H4 (cell line): ENCODE measurements around the gene OR5H15. TPM values are rescaled to one million over a fixed set of nuclear protein-coding genes. Genes with fewer than 3 reads are reported as not detected.
A peak's percentile ranks its signal among the peaks of the same experiment; 100 is the strongest.
"Not testable (repeated sequence)": the region's sequence is repeated elsewhere in the genome, so short reads cannot be mapped to it uniquely, and the experiment has no call there.

ENCODE experiments used
- DNase-seq: peaks from one replicate; pipeline ENCODE4 v3.0.0-alpha.2; 2015; ENCODE audit warnings: low spot score
- total RNA-seq: library from RNA; depleted of rRNA; stranded (reverse); fragments of >200 nt; shearing (Covaris generic); gene quantifications from 2 replicates; pipeline ENCODE4 v1.2.3, GENCODE V29; 2014; rRNA removed

Gene OR5H15
- total RNA-seq, result not detected in 2 replicates

DNA sequence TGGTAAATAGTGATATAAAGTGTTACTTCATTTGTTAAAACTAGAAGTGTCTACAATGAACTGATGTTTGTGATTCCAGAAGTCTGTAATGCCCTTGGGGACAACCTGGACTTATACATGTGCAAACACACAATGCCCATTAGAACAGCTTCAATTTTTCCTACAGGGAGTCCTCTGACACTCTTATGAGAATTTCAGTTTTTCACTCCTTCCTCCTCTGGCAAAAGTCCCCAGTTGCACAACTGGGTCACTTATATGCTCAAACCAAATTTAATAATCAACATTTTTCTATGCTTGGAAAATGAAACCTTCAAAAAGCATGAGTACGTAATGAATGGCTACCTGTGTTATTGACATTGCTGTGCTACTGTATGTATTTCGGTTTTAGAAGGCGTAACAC is at the start of gene OR5H15:
Gene OR5H15, plus strand, starts transcription at position 301 of the 400 bp plus-strand sequence. CDS start 2,004 bp downstream, outside the sequence.
- no peak for DNase-seq

DNA sequence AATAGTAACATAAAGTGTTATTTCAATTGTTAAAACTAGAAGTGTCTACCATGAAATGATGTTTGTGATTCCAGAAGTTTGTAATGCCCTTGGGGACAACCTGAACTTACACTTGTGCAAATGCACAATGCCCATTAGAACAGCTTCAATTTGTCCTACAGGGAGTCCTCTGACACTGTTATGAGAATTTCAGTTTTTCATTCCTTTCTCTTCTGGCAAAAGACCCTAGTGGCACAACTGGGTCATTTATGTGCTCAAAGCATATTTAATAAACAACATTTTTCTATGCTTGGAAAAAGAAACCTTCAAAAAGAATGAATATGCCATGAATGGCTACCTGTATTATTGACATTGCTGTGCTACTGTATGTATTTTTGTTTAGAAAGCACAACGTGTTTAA is 36.1 kb upstream of the OR5H15 start, which contains the start of gene OR5H1:
Gene OR5H1, plus strand, starts transcription at position 301 of the 400 bp plus-strand sequence. CDS start 1,977 bp downstream, outside the sequence.
- DNase-seq, result no peak

DNA sequence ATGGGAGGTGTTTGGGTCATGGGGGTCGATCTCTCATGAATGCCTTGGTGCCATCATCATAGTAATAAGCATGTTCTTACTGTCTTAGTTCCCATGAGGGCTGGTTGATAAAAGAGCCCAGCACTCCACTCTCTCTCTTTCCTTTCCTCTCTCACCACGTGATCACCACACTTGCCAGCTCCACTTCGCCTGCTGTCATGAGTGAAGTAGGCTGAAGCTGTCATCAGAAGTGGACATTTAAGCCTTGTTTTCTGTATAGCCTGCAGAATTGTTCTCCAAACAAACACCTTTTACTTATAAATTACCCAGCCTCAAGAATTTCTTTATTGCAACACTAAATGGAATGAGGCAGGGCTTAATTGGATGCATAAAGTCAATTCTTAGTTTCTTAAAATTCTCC is 29.9 kb upstream of the OR5H15 start:
- no peak for DNase-seq

DNA sequence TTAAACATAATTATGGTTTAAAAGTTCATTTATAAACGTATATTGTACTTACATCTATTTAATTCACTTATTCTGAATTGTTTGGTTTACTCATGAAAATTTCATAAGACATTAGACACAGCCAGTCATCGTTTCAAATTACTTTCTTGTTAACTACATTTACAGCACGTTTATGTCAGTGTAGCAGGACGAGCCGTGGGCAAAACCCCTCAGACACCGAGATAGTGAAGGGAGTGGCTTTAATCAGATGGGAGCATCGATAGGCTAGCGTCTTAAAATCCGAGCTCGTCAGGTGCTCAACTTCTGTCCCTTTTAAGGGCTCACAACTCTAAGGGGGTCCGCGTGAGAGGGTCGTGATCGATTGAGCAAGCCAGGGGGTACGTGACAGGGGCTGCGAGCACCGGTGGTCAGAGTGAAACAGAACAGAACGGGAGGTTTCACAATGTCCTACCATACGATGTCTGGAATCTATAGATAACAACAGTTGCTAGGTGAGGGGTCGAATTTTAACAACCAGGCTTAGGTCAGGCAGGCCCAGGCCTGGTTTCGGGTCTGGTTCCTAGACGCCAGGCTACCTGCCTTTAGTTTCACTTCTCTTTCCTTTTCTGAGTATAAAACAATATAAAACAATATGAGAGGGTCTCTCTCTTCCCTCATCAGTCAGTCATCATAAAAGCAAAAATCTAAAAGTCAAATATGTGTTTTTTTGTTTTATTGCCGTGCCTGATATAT is 28.5 kb upstream of the OR5H15 start:
- DNase-seq, result not testable (repeated sequence)

DNA sequence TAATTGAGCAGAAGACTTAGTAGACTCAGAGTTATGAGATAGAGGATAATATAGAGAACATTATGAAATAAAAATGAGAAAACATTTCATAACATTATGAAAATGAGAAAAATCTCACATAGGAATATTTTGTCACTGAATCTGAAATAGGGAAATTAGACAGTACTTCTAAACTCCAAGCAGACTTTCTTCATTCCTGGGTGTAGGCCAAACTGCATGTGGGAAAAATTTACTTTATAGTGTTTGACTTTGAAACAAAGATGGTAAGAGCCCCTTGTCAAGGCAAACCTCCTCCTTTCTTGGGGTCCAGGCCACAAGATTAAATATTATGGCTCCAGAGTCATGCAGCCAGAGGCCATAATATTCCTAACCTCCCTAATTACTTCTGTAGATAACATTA is 26.0 kb upstream of the OR5H15 start:
- DNase-seq, result no peak

DNA sequence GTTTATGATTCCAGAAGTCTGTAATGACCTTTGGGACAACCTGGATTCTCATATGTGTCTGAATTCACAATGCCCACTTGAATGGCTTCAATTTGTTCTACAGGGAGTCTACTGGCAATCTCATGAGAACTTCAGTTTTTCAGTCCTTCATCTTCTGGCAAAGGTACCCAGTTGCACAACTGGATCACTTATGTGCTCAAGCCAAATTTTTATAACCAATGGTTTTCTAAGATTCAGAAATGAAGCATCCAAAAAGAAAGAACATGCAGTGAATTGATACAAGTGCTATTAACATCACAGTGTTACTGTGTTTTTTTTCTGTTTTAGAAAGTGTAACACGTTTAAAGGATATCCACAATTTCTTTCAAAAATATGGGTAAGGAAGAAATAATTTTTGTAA is 19.3 kb upstream of the OR5H15 start, which contains the start of gene OR5H14:
Gene OR5H14, plus strand, starts transcription at position 301 of the 400 bp plus-strand sequence. CDS start 1,907 bp downstream, outside the sequence.
- no peak for DNase-seq

DNA sequence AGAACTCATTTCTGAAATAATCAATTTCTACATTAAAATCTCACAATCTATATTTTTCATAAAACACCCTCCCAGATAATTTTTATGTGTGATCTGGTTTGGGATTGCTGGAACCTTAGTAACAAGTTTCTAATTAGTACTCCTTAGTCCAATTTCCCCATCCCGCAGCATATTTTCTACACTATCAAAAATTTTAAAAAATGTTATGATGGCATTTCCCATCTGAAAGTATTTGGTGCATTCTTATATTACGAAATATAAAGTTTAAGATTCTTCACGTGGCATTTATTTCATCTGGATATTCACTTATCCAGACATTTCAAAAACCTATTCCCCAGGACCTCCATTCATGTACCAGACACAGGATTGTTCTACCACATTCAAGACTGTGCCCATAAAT is 17.7 kb upstream of the OR5H15 start:
- DNase-seq, result no peak

DNA sequence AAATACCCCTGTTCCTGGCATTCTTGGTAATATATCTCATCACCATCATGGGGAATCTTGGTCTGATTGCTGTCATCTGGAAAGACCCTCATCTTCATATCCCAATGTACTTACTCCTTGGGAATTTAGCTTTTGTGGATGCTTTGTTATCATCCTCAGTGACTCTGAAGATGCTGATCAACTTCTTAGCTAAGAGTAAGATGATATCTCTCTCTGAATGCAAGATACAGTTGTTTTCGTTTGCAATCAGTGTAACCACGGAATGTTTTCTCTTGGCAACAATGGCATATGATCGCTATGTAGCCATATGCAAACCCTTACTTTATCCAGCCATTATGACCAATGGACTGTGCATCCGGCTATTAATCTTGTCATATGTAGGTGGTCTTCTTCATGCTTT is 17.0 kb upstream of the OR5H15 start:
- DNase-seq, result not testable (repeated sequence)

DNA sequence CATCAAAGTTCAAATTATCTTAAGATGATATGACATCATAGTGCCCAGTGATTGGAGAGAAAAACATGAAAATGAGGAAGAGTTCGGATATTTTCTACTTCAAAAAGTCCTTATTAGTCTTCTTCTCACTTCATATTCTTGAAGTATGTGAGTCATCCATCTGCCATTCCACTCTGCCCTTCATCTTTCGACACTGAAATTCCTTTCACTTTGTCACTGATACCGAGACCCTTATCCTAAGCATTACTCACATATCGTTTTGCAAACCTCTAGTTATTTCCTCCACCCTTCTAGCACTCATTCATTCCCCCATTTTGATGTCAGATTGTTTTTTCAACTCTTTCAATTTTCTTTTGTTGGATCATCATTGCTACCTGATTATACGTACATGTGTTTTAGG is 15.3 kb upstream of the OR5H15 start:
- DNase-seq, result no peak

DNA sequence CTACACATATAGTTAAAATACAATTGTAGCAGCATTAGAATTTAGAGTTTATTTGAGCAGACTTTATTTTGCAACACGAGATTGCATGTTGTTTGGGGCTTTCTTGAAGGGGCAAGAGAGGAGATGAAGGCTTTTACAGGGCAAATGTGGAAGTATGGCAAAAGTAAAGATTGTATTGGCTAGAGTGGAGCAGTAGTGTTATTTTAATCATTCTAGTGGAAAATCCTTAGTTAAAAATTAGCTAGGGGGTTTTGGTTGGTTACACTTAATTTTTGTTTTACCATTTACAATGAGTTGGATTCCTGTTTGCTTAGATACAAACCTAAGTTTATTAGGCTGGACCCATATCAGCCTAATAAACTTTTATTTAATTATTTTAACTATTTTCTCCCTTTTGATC is 4.6 kb downstream of the OR5H15 start:
- DNase-seq, result no peak

DNA sequence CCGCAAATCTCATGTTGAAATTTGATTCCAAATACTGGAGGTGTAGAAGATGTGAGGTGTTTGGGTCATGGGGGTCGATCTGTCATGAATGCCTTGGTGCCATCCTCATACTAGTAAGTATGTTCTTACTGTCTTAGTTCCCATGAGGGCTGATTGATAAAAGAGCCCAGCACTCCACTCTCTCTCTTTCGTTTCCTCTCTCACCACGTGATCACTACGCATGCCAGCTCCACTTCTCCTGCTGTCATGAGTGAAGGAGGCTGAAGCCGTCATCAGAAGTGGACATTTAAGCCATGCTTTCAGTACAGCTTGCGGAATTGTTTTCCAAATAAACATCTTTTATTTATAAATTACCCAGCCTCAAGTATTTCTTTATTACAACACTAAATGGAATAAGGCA is 6.1 kb downstream of the OR5H15 start:
- DNase-seq, result peak; percentile 10

DNA sequence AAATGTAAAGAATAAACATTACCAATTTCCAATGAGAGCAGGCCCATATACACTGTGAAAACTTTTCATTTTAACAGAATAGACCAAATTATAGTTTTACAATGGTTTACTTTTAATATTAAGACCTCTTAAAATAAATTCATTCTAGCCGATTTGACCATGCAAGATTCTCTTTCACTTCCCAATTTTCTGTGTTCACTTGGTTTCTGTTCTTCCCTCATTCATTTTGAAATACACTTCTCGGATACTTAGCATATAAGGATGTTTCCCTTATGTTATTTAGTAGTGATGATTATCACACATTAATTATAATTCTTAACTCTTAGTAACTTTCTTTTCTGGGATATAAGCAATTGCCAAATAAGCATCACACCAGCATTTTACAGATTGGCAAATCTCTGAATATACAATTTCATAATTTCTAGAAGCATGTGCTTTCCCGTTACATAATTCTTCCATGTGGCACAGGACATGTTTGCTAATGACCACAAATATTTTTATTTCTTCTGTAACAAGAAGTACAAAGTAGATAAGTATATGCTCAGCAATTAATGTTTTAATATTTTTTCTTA is 13.9 kb downstream of the OR5H15 start:
- no peak for DNase-seq

DNA sequence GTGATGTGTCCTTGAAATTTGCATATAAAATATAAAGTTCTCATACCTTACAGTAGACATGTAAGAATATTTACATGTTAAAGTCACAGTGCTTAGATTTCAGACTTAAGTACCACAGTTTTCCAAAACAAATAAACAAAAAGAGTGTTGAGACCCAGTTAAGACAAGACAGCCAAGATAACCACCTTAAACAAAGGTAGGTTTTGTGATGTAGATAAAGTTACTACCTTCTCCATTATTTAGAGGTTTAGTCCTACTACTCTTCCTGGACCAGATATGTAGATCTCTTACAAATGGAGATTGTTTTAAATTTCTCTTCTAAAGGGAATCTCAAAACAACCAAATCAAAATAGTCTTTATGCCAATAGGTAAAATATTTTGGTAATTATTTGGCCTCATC is 15.7 kb downstream of the OR5H15 start:
- DNase-seq, result no peak

DNA sequence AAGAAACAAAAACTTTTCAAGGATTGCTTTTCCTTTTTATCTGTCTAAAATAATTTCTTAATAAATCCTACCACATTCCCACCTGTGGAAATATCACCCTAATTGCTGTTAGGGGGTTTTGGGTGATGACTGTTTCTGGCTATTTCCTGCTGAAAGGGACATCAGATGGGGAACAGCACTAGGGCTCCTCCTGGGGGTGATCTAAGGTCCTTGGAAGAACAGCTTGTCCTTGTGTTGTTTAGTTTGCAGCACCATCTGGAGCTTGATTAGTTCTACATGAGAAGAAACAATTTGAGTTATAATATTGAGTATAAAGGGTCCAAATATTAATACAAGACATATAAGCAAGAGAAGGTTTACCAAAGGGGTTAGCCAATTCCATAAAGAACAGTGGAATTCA is 18.7 kb downstream of the OR5H15 start:
- DNase-seq, result no peak

DNA sequence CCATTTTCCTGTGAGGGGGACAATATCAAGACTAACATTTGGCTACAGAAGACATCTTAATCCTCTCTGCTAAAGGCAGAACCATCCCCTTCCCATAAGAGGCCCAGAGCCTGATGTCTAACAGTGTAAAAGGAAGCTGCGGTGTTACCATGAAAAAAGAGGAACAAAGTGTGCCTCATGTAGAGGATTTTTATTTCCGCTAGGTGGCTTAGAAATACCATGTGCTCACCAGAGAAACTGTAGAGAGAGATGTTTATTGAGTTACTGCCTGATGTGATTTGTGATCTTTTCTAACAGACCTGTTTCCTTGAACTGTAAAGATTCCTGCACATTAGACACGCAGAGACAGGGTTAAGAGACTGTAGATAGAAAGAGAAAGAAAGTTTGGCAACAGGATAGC is 22.0 kb downstream of the OR5H15 start:
- DNase-seq, result peak; percentile 6

DNA sequence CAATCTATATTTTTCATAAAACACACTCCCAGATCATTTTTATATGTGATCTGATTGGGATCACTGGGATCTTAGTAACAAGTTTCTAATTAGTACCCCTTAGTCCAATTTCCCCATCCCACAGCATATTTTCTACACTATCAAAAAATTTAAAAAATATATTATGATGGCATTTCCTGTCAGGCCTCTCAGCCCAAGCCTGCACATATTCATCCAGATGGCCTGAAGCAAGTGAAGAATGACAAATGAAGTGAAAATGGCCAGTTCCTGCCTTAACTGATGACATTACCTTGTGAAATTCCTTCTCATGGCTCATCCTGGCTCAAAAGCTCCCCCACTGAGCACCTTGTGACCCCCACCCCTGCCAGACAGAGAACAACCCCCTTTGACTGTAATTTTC is 24.4 kb downstream of the OR5H15 start:
- not testable (repeated sequence) for DNase-seq

DNA sequence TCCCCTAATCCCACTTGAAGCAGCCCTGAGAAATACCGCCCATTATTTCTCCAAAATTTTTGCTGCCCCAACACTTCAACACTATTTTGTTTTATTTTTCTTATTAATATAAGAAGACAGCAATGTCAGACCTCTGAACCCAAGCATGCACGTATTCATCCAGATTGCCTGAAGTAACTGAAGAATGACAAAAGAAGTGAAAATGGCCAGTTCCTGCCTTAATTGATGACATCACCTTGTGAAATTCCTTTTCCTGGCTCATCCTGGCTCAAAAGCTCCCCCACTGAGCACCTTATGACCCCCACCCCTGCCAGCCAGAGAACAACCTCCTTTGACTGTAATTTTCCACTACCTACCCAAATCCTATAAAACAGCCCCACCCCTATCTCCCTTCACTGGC is 29.8 kb downstream of the OR5H15 start:
- DNase-seq, result not testable (repeated sequence)

DNA sequence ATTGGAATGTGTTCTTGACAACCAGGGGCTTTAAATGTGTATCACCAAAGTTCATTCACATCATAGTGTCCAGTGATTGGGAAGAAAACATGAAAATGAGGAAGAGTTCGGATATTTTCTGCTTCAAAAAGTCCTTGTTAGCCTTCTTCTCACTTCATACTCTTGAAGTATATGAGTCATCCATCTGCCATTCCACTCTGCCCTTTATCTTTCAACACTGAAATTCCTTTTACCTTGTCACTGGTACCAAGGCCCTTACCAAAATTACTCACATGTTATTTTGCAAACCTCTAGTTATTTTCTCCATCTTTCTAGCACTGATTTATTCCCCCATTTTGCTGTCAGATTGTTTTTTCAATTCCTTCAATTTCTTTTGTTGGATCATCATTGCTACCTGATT is 32.5 kb downstream of the OR5H15 start:
- no peak for DNase-seq

DNA sequence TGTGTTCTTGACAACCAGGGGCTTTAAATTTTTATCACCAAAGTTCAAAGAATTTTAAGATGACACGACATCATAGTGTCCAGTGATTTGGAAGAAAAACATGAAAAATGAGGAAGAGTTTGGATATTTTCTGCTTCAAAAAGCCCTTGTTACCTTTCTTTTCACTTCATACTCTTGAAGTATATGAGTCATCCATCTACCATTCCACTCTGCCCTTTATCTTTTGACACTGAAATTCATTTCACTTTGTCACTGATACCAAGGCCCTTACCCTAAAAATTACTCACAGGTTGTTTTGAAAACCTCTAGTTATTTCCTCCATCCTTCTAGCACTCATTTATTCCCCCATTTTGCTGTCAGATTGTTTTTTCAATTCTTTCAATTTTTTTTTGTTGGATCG is 42.7 kb downstream of the OR5H15 start:
- no peak for DNase-seq

DNA sequence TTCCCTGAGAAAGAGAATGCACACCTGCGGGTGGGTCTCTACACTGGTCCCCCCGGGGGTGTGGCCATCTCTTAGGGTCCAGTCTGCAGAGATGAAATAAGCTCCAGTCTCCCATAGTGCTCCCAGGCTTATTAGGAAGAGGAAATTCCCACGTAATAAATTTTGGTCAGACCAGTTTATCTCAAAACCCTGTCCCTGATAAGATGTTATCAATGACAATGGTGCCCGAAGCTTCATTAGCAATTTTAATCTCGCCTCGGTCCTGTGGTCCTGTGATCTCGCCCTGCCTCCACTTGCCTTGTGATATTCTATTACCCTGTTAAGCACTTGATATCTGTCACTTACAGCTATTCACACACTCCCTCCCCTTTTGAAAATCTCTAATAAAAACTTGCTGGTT is 46.8 kb downstream of the OR5H15 start:
- no peak for DNase-seq

DNA sequence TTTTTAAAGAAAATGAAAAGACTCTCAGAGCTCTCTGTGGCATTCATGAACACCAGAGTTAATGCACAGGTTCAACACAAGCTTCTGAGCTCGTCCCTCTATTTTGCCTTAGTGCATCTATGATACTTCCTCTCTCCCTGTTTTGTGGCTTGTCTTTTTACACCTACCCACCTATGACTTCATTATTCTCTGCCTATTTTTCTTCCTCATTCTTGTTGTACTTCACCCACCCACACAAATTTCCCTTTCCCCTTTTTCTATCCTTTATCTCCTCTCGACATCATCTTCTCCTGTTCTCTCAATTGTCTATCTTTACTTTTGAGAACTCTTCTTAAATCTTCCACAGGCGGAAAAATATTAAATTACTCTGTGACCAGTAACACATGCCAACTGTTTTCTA is 48.6 kb downstream of the OR5H15 start:
- no peak for DNase-seq
